Epidermal melanocyte (primary cell): ENCODE data around the gene CHAF1A.

ENCODE experiments used
- DNase-seq: peaks from one replicate; pipeline ENCODE4 v3.0.0; 2011; ENCODE audit warnings: low spot score; ENCODE audit not compliant: insufficient read length

The CHAF1A gene

GRCh38 chr19:4487572-4487971 lies 85.1 kb downstream of the CHAF1A start:
- DNase-seq = no peak

GRCh38 chr19:4488496-4488895 lies 86.1 kb downstream of the CHAF1A start:
- no peak for DNase-seq

GRCh38 chr19:4491446-4491845 lies 89.0 kb downstream of the CHAF1A start:
- no peak for DNase-seq

- DNase-seq = no peak
Observed at GRCh38 chr19:4492337-4493103, 90.1 kb downstream of the CHAF1A start.
